GM19238 (cell line): Measurements from ENCODE around the gene SMAD3.
A peak's percentile ranks its signal among the peaks of the same experiment; 100 is the strongest.
"Not testable (repeated sequence)": the region's sequence is repeated elsewhere in the genome, so short reads cannot be mapped to it uniquely, and the experiment has no call there.

ENCODE experiments used
- DNase-seq: peaks from one replicate; pipeline ENCODE4 v3.0.0; 2011; ENCODE audit warnings: low spot score; ENCODE audit not compliant: insufficient read length

The SMAD3 gene

DNA sequence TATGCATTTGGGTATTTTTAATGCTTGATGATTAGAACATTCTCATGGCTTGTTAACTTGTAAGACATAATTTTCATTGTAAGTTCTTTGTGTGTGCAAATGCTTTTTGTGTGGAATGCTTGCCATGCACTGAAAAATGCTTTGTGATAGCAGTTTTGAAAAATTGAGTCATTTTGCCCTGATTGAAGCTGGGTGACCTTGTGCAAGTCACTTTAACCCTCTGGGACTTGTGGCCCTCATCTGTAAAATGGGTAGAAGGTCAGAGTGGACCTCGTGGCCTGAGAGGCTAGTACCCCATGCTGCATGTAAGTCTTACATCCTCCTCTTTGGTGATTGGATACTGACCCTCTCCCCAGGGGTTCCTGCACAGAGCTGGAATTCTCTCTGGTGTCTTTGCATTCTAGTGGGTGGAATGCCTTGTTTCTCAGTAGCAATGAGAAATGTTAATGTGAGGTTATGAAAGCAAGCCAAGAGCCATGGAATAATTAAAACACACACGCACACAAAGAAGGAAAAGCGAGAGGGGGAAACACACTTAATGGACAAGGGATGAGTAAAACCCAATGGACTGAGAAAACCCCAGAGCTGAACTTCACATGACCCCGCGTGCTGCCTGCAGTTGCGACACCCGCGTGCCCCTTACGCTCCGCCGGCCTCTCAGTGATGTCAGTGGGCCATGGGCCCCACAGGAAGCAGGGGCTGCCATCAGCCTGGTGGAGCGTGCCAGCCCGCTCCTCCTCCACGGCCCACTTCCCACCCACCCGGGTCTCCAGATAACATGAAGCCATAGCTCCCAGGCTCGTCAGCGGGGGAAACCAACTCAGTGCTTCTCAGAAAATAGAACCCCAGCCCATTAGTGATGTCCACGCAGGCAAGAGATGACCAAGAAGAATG, 44.0 kb downstream of the SMAD3 start:
- DNase-seq = peak; percentile 56

- no peak for DNase-seq
Measured at GRCh38 chr15:67110361-67110781, 45.0 kb downstream of the SMAD3 start.

DNA sequence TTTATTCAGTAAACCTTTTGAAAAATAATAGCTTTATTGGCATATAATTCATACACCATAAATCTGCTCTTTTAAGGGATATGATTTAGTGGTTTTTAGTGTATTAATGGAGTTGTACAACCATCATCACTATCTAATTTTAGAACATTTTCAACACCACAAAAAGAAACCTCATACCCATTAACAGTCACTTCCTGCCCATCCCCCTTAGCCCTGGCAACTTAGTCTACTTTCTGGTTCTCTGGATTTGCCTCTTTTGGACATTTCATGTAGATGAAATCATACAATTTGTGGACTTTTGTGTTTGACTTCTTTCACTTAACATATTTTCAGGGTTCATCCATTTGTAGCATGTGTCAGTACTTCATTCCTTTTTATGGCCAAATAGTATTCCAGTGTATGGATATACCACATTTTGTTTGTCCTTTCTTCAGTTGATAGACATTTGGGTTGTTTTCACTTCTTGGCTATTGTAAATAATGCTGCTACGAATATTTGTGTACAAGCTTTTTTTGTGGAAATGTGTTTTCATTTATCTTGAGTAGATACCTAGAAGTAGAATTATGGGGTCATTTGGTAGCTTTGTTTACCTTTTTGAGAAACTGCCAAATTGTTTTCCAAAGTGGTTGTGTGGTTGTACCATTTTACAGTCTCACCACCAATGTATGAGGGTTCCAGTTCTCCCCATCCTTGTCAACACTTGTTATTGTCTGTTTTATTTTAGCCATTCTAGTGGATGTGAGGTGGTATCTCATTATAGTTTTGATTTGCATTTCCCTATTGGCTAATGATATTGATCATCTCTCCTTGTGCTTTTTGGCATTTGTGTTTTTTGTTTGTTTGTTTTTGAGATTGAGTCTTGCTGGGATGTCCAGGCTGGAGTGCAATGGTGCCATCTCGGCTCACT, 45.8 kb downstream of the SMAD3 start:
- no peak for DNase-seq

DNA sequence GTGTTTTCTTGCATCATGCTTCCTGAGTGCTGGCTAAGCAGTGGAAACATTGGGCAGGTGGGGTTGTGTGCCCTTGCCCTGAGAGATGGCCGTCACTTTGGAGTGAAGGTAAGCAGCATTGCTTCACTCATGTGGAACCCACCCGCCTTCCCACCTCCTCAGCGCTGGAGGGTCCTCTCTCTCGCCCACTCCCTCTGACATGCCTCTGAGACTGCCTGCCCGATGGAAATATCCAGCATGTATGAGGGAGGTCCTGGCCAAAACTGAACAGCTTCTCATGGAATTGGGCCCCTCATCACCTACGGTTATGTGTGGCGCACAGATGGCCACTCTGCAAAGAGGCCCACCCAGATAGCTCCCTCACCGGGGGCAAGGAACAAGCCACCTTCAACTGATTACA, 48.6 kb downstream of the SMAD3 start:
- no peak for DNase-seq

- DNase-seq = no peak
Measured at GRCh38 chr15:67114846-67115585, 49.6 kb downstream of the SMAD3 start.

GRCh38 chr15:67115586-67115969, 50.2 kb downstream of the SMAD3 start:
- no peak for DNase-seq

DNA sequence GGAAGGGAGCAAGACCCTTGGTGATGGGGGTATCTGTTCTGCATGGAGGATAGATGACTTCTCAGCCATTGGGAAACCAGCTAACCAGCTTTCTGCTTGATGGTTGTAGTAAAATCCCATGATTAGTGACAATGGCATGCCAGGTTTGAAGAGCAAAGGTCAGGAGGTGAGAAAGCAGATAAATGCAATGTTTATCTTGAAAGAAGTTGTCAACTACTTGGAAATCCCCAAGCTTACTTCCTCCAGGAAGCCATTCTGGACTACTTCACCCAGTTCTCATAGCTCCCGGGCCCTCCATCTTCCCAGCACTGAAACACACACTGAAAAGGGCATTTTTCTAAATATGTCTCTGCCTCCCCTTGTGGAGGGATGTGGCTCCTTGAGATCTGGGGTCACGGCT, 51.3 kb downstream of the SMAD3 start:
- DNase-seq = no peak

- no peak for DNase-seq
Measured at GRCh38 chr15:67117370-67117769, 52.0 kb downstream of the SMAD3 start.

DNA sequence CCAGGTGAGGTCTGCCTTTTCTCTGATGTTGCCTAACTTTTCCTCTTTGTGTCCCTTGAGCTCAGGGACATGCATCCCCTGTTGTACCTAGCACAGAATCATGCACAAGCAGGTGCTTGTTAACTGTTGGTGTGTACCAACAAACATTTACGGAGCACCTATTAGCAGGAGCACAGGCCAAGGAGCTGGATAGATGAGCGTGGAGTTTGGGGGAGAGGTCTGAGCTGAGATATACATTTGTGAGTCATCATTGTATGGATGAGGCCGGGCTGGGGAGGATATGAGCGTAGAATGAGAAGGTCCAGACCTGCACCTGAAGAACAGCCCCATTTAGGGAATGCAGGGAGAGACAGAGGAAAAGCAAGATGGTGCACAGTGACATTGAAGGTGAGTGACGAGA, 53.4 kb downstream of the SMAD3 start:
- DNase-seq = no peak

- DNase-seq = no peak
Measured at GRCh38 chr15:67119238-67119846, 53.9 kb downstream of the SMAD3 start.

GRCh38 chr15:67120009-67120838, 54.8 kb downstream of the SMAD3 start:
- DNase-seq = no peak

DNA sequence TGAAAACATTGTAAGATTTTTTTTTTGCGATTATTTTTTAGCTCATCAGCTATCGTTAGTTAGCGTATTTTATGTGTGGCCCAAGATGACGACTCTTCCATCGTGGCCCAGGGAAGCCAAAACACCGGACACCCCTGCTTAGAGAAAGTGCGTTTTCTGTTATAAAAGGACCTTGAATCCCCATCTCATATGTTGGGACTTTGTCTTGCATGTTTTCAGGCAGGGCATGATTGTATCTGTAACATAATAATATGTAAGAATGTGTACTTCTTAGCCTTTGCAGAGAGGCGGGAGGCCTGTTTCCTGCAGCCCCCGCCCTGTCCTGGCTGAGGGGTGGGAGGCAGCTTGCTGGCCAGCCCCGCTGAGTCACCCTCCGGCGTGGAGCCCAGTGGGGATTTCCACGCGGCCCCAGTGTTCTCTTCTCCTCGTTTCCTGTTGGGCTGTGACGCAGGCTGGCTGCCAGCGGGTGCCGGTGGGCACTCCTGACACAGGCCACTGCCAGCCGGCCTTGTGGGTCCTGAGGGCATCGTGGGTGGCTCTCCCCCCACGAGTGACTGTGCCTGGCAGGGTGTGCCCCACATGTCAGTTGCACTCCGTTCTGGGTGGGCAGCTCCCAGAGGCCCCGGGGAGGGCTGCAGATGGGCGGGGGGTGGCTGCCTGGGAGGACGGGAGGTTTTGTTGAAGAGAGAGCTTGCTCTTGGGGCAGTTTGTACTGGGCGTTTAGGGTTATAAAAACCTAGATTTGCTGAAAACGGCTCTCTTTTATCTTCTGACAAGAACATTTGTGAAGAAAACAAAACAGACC, 55.6 kb downstream of the SMAD3 start:
- DNase-seq = peak; percentile 62

DNA sequence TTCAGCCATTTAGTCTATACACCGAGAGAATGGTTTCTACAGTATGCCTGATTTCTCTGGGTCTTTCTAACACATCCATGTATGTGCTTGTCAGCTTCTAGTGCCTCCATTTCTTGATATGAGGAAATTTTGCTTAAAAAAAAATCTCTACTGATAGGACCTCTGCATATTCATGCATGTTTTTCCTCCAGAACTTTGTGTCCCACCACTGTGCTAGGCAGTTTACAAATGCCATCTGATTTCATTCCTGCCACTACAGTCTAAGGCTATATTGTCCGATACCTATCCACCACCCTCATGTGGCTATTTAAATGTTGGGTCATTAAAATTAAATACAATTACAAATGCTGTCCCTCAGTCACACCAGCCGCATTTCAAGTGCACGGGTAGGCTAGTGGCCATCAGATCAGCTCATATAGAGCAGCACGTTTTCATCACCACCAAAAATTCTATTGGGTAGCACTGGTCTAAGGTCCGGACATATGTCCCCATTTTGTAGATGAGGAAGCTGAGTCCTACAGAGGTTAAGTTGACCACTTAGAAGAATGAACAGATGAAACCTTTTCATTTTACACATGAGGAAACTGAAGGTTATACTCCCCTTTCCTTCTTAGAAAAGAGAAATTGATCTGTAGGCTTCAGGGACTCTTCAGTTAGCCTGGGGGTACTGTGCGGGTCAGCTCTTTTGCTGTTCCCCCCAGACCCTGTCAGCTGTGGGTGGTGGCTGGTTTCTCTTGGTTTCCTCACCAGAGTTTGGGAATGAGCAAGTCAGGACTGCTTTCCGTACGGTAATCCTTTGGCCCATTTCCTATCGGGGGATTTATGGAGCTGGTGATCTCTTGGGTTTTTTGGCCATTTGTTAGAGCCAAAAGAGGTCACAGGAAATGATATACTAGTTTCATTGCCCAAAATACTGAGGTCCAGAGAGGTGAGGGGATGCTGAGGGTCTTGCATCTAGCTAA, 56.5 kb downstream of the SMAD3 start:
- DNase-seq = no peak

DNA sequence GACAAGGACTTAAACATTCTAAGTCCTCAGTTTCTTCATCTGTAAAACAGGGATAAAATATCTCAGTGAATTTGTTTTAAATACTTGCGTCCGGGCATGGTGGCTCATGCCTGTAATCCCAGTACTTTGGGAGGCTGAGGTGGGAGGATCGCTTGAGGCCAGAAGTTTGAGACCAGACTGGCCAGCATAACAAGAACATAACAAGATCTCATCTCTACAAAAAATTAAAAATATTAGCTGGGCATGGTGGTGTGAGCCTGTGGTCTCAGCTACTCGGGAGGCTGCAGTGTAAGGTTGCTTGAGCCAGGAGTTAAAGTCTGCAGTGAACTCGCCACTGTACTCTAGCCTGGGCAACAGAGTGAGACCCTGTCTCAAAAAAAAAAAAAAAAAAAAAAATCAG, 57.4 kb downstream of the SMAD3 start:
- not testable (repeated sequence) for DNase-seq

DNA sequence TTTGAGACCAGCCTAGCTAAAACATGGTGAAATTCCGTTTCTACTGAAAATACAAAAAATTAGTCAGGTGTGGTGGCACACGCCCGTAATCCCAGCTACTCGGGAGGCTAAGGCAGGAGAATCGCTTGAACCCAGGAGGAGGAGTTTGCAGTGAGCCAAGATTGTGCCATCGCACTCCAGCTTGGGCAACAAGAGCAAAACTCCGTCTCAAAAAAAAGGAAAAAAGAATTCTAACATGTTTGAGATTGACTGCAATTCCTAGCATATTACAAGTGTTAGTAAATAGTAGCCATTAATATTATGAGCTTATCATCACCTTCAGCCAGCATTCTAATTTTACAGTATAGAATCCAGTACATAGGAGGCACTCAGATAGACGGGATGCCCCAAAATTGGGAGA, 57.9 kb downstream of the SMAD3 start:
- DNase-seq = not testable (repeated sequence)

DNA sequence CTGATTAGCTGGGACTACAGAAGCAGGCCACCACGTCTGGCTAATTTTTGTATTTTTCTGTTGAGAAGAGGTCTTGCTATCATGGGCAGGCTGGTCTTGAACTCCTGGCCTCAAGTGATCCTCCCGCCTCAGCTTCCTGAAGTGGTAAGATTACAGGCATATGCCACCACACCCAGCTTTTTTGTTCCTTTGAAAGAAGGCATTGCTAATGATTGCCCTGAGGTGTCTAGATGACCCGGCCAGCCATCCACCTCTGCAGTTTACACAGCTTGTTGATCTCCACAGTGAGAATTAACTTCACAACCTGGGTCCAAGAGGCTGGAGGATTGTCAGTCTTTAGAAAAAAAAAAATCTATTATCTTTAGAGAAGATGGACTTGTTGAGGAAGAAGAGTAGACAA, 58.7 kb downstream of the SMAD3 start:
- DNase-seq = no peak

- DNase-seq = no peak
Measured at GRCh38 chr15:67124911-67125588, 59.6 kb downstream of the SMAD3 start.
